ENCODE data around the gene MATN1. TPM values are rescaled to one million over a fixed set of nuclear protein-coding genes. Genes with fewer than 3 reads are reported as not detected.

Gene MATN1
- total RNA-seq, 6 experiments from 2014 or later, result 0.06 TPM; not detected in 5

- no peak for DNase-seq
- peaks cover 4% of the 10 kb centered on the region; the same call in 1 of the 2 replicates for H3K4me1 Mint-ChIP-seq (ENCODE audit: low read depth)
- H3K4me3 Mint-ChIP-seq, result no peak overlapping the region
- no peaks in the 10 kb centered on the region for H3K36me3 Mint-ChIP-seq (ENCODE audit: low read depth)
- no peak overlapping the region for H3K27ac Mint-ChIP-seq
- TF ChIP-seq CTCF (IDR thresholded peaks at IDR 0.05), result no peak
- H3K9me3 Mint-ChIP-seq, result no peaks in the 10 kb centered on the region
- peaks cover 5% of the 10 kb centered on the region for H3K27me3 Mint-ChIP-seq (ENCODE audit: insufficient read depth)
Measured at GRCh38 chr1:30699762-30700161, 23.6 kb downstream of the MATN1 start.

- Mint-ChIP-seq H3K36me3 (ENCODE audit: low read depth) (no peaks in the 10 kb centered on the region), H3K4me3 (no peak overlapping the region), H3K27me3 (ENCODE audit: insufficient read depth) (peaks cover 6% of the 10 kb centered on the region), H3K27ac (no peak overlapping the region), H3K4me1 (ENCODE audit: low read depth) (peaks cover 4% of the 10 kb centered on the region; the same call in 1 of the 2 replicates), H3K9me3 (no peaks in the 10 kb centered on the region)
- no peak for DNase-seq
- no peak for TF ChIP-seq CTCF (IDR thresholded peaks at IDR 0.05)
Measured at GRCh38 chr1:30698401-30698981, 24.9 kb downstream of the MATN1 start.

GRCh38 chr1:30697571-30698376 is 25.6 kb downstream of the MATN1 start:
- peaks cover 6% of the 10 kb centered on the region for H3K27me3 Mint-ChIP-seq (ENCODE audit: insufficient read depth)
- H3K9me3 Mint-ChIP-seq, result no peaks in the 10 kb centered on the region
- peaks cover 4% of the 10 kb centered on the region; the same call in 1 of the 2 replicates for H3K4me1 Mint-ChIP-seq (ENCODE audit: low read depth)
- H3K27ac Mint-ChIP-seq, result no peak overlapping the region
- H3K4me3 Mint-ChIP-seq, result no peak overlapping the region
- no peak for DNase-seq
- no peaks in the 10 kb centered on the region for H3K36me3 Mint-ChIP-seq (ENCODE audit: low read depth)
- no peak; the same call in 1 of the 2 replicates for TF ChIP-seq CTCF (IDR thresholded peaks at IDR 0.05)

GRCh38 chr1:30696831-30697230 is 26.6 kb downstream of the MATN1 start:
- Mint-ChIP-seq H3K4me1 (ENCODE audit: low read depth) (peaks cover 5% of the 10 kb centered on the region), H3K27ac (no peak overlapping the region), H3K27me3 (ENCODE audit: insufficient read depth) (peaks cover 6% of the 10 kb centered on the region), H3K36me3 (ENCODE audit: low read depth) (no peaks in the 10 kb centered on the region), H3K4me3 (no peak overlapping the region), H3K9me3 (no peaks in the 10 kb centered on the region)
- DNase-seq, result no peak
- no peak for TF ChIP-seq CTCF (IDR thresholded peaks at IDR 0.05)

GRCh38 chr1:30695439-30695841 is 27.9 kb downstream of the MATN1 start:
- Mint-ChIP-seq H3K27me3 (ENCODE audit: insufficient read depth) (peaks cover 6% of the 10 kb centered on the region), H3K4me3 (no peak overlapping the region), H3K4me1 (ENCODE audit: low read depth) (peaks cover 17% of the 10 kb centered on the region), H3K36me3 (ENCODE audit: low read depth) (no peaks in the 10 kb centered on the region), H3K9me3 (no peaks in the 10 kb centered on the region), H3K27ac (no peak overlapping the region)
- TF ChIP-seq CTCF (IDR thresholded peaks at IDR 0.05), result no peak
- DNase-seq, result no peak

All from HFFc6 (cell line).